Stomach (tissue), 9 donors: ENCODE results near the gene TWF2. TPM values are rescaled to one million over a fixed set of nuclear protein-coding genes. Genes with fewer than 3 reads are reported as not detected.

Source experiments
- DNase-seq, 2 donors: peaks; one replicate each; pipeline versions ENCODE4 v3.0.0 to v3.0.0-alpha.2; 2013 to 2019
- H3K27ac ChIP-seq, 5 donors: fragments of 200-600 bp in 4 of 5; sonication (generic) in 4 of 5; one replicate each; pipeline ENCODE4 v1.5.1; 2013 to 2019; ENCODE audit warnings: mild to moderate bottlenecking in 1 of 5, moderate library complexity in 1 of 5
- H3K27me3 ChIP-seq, 3 donors: fragments of 200-600 bp; sonication (generic); one replicate each; pipeline ENCODE4 v1.5.1; 2017 to 2019; ENCODE audit warnings: mixed run types in 1 of 3
- H3K36me3 ChIP-seq, 4 donors: fragments of 200-600 bp; sonication (generic); 1 replicate in 3 of 4; 2 replicates in 1 of 4; pipeline ENCODE4 v1.5.1; 2016 to 2019
- H3K4me1 ChIP-seq, 4 donors: fragments of 200-600 bp; sonication (generic); one replicate each; pipeline ENCODE4 v1.5.1; 2016 to 2019
- H3K4me3 ChIP-seq, 4 donors: fragments of 200-600 bp; sonication (generic) in 3 of 4; one replicate each; pipeline ENCODE4 v1.5.1; 2016 to 2019; ENCODE audit warnings: mild to moderate bottlenecking in 1 of 4
- H3K9me3 ChIP-seq, 4 donors: fragments of 200-600 bp; sonication (generic); one replicate each; pipeline ENCODE4 v1.5.1; 2016 to 2019
- CTCF ChIP-seq, 7 experiments: fragments of 450-650 bp in 4 of 7; fragments of 200-600 bp in 3 of 7; sonication (generic) in 3 of 7; IDR thresholded peaks; one replicate each; pipeline ENCODE4 v1.5.1; 2016 to 2019; ENCODE audit warnings: antibody characterized with exemption in 7 of 7, control low read depth in 2 of 7, mild to moderate bottlenecking in 1 of 7
- EP300 ChIP-seq: sonication (generic); formaldehyde crosslinking; IDR thresholded peaks from one replicate; pipeline ENCODE4 v1.6.1; 2017; ENCODE audit warnings: antibody characterized with exemption
- POLR2A ChIP-seq, 4 donors: fragments of 450-650 bp; IDR thresholded peaks; one replicate each; pipeline ENCODE4 v1.6.1; 2016; ENCODE audit warnings: antibody characterized with exemption in 4 of 4, control low read depth in 2 of 4, mild to moderate bottlenecking in 1 of 4, moderate library complexity in 1 of 4
- POLR2AphosphoS5 ChIP-seq, 3 donors: sonication (generic); formaldehyde crosslinking; IDR thresholded peaks; one replicate each; pipeline ENCODE4 v1.6.1; 2016; ENCODE audit warnings: antibody characterized with exemption in 3 of 3
- WGBS, 5 donors: extraction: QIAGEN DNeasy Blood & Tissue Kit in 3 of 5; methylation state at CpG; one replicate each; pipeline versions ENCODE4 v1.1.5 to v1.1.7; 2013 to 2018; 5-methylcytosine and 5-hydroxymethylcytosine counted together
- intact Hi-C: fragments of 100-400 bp; cut with DNase I; formaldehyde crosslinking; loops from one replicate; pipeline ENCODE4 v1.15.1; 2023; ENCODE audit warnings: low total_unique reads
- polyA plus RNA-seq, 3 donors: library from polyadenylated mRNA; stranded (reverse); fragments of 200-250 nt; gene quantifications; one replicate each; pipeline ENCODE4 v1.2.3, GENCODE V29; 2013
- total RNA-seq, 5 donors: library from RNA; depleted of rRNA; stranded (reverse); fragments of >200 nt; gene quantifications; one replicate each; pipeline versions ENCODE4 v1.1.0 to v1.2.3, GENCODE V29; 2014 to 2016
- donor health status: healthy with polysubstance abuse.
- donor health status: Bipolar disorder and iron deficiency.
- donor health status: healthy.

TWF2 gene
- total and polyA plus RNA-seq, 8 donors, result 18.7 to 237 (median 40.0) TPM

- no peak for TF ChIP-seq POLR2AphosphoS5 (IDR thresholded peaks at IDR 0.05)
- no peak for DNase-seq
- intact Hi-C loops, result no loop called here
- peak overlapping the region in 1 of 5 donors; percentile 0 for H3K27ac ChIP-seq
- peaks cover 15 to 51% (median 43%) of the 10 kb centered on the region in 4 donors for H3K4me1 ChIP-seq
- peaks cover 50 to 77% (median 73%) of the 10 kb centered on the region in 4 donors for H3K36me3 ChIP-seq
- WGBS, 5 donors, result 87 to 88% (median 88%) methylated on average over 28 of the region's 28 CpGs
- H3K4me3 ChIP-seq, result no peak overlapping the region
- H3K27me3 ChIP-seq, result no peaks in the 10 kb centered on the region
- H3K9me3 ChIP-seq, result no peaks in the 10 kb centered on the region
These were observed 6.5 kb downstream of the TWF2 start for GRCh38 chr3:52232279-52233107.

GRCh38 chr3:52231502-52232278, 7.3 kb downstream of the TWF2 start:
- peaks cover 50 to 80% (median 78%) of the 10 kb centered on the region in 4 donors for H3K36me3 ChIP-seq
- no peak overlapping the region for H3K4me3 ChIP-seq
- peaks cover 7 to 43% (median 35%) of the 10 kb centered on the region in 4 donors for H3K4me1 ChIP-seq
- no peak overlapping the region for H3K27ac ChIP-seq
- no peaks in the 10 kb centered on the region for H3K27me3 ChIP-seq
- intact Hi-C loops, result no loop called here
- 64 to 72% (median 66%) methylated on average over 22 to 34 of the region's 34 CpGs for WGBS, 5 donors
- H3K9me3 ChIP-seq, result no peaks in the 10 kb centered on the region
- TF ChIP-seq CTCF (IDR thresholded peaks at IDR 0.05) (peak in 5 of 7 experiments; percentile 82 to 95 (median 92)), POLR2A (IDR thresholded peaks at IDR 0.05) (no peak), EP300 (no peak), POLR2AphosphoS5 (IDR thresholded peaks at IDR 0.05) (peak in 2 of 3 donors; percentile 14 to 64)
- DNase-seq, result peak; percentile 85 to 86

- Histone ChIP-seq H3K9me3 (no peaks in the 10 kb centered on the region), H3K4me3 (no peak overlapping the region), H3K36me3 (peaks cover 50 to 80% (median 78%) of the 10 kb centered on the region in 4 donors), H3K27me3 (no peaks in the 10 kb centered on the region), H3K4me1 (peaks cover 0 to 37% (median 29%) of the 10 kb centered on the region in 4 donors), H3K27ac (no peak overlapping the region)
- 83 to 90% (median 88%) methylated on average over 12 to 16 of the region's 16 CpGs for WGBS, 5 donors
- peak in 1 of 2 donors; percentile 12 for DNase-seq
- TF ChIP-seq POLR2A (IDR thresholded peaks at IDR 0.05) (no peak), CTCF (IDR thresholded peaks at IDR 0.05) (no peak)
- intact Hi-C loops, result no loop called here
These were observed 8.0 kb downstream of the TWF2 start for GRCh38 chr3:52230889-52231499.

- peak in 1 of 2 donors; percentile 2 for DNase-seq
- Histone ChIP-seq H3K36me3 (peaks cover 50 to 80% (median 78%) of the 10 kb centered on the region in 4 donors), H3K27ac (no peak overlapping the region), H3K27me3 (no peaks in the 10 kb centered on the region), H3K9me3 (no peaks in the 10 kb centered on the region), H3K4me3 (no peak overlapping the region), H3K4me1 (peaks cover 0 to 33% (median 25%) of the 10 kb centered on the region in 4 donors)
- TF ChIP-seq CTCF (IDR thresholded peaks at IDR 0.05) (no peak), EP300 (no peak), POLR2A (IDR thresholded peaks at IDR 0.05) (no peak), POLR2AphosphoS5 (IDR thresholded peaks at IDR 0.05) (no peak)
- 89 to 94% (median 92%) methylated on average over 6 of the region's 6 CpGs for WGBS, 5 donors
- intact Hi-C loops, result no loop called here
These were observed 8.5 kb downstream of the TWF2 start for GRCh38 chr3:52230461-52230860.
